KOPT-K1 (cell line): ENCODE results near the gene PEX11G.
"Not testable (repeated sequence)": the region's sequence is repeated elsewhere in the genome, so short reads cannot be mapped to it uniquely, and the experiment has no call there.

Experiments used
- H3K27ac ChIP-seq: fragments of 200-600 bp; sonication (generic); 2 replicates; pipeline ENCODE4 v1.5.1; 2016; ENCODE audit warnings: antibody characterized with exemption, mild to moderate bottlenecking, low read depth, low read length; ENCODE audit not compliant: poor library complexity, severe bottlenecking
- H3K36me3 ChIP-seq: fragments of 200-600 bp; sonication (generic); 2 replicates; pipeline ENCODE4 v1.5.1; 2017; ENCODE audit warnings: antibody characterized with exemption, mild to moderate bottlenecking, low read length, moderate library complexity; ENCODE audit not compliant: insufficient read depth
- H3K9me3 ChIP-seq: fragments of 200-600 bp; sonication (generic); 2 replicates; pipeline ENCODE4 v1.5.1; 2017; ENCODE audit warnings: antibody characterized with exemption, low read length, mild to moderate bottlenecking; ENCODE audit not compliant: insufficient read depth, poor library complexity, severe bottlenecking

The PEX11G gene

GRCh38 chr19:7469669-7470285, 19.1 kb downstream of the PEX11G start:
- Histone ChIP-seq H3K36me3 (peaks cover 81% of the 10 kb centered on the region), H3K9me3 (no peaks in the 10 kb centered on the region), H3K27ac (no peak overlapping the region)

- Histone ChIP-seq H3K36me3 (peaks cover 90% of the 10 kb centered on the region), H3K27ac (no peak overlapping the region), H3K9me3 (no peaks in the 10 kb centered on the region)
These were observed 20.0 kb downstream of the PEX11G start for GRCh38 chr19:7468840-7469239.

DNA sequence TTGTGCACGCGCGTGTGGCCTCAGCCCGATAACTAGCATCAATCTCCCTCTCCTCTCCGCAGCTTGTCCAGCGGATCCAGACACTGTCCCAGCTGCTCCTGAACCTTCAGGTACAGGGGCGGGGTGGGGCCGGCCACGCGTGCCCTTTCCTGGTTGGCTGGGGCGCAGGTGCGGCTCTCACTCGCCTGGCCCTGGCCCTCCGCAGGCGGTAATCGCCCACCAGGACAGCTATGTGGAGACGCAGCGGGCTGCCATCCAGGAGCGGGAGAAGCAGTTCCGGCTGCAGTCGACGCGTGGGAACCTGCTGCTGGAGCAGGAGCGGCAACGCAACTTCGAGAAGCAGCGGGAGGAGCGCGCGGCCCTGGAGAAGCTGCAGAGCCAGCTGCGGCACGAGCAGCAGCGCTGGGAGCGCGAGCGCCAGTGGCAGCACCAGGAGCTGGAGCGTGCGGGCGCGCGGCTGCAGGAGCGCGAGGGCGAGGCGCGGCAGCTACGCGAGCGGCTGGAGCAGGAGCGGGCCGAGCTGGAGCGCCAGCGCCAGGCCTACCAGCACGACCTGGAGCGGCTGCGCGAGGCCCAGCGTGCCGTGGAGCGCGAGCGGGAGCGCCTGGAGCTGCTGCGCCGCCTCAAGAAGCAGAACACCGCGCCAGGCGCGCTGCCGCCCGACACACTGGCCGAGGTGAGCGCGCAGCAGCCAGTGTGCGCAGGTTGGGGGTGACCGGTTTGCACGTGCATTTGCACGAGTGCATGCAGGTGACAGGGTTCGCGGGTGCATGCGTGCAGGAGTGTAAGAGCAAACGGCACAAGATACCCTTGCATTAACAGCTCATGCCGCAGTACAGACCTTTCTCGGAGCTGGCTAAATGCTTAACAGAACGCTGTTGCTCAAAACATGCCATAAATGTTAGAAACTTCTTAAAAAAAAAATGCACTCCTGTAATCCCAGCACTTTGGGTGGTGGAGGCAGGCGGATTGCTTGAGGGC, 21.5 kb downstream of the PEX11G start:
- H3K9me3 ChIP-seq, result no peaks in the 10 kb centered on the region
- no peak overlapping the region for H3K27ac ChIP-seq
- peaks cover 96% of the 10 kb centered on the region for H3K36me3 ChIP-seq

DNA sequence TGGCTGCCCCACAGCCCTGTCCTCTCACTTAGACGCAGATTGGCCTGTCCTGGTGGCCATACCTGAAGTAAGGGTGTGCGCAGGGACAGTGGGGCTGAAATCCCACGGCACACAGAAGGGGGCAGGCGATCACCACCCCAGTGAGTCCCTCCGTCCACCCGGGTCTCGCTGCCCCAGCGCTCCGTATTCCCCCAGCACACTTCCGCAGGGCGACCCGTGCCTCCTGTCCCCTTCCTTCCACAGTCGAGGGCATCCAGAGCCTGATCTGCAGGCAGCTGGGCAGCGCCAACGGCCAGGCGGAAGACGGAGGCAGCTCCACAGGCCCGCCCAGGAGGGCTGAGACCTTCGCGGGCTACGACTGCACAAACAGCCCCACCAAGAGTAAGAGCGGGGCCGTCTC, 25.3 kb downstream of the PEX11G start:
- peaks cover 93% of the 10 kb centered on the region for H3K36me3 ChIP-seq
- H3K9me3 ChIP-seq, result no peaks in the 10 kb centered on the region
- H3K27ac ChIP-seq, result no peak overlapping the region

DNA sequence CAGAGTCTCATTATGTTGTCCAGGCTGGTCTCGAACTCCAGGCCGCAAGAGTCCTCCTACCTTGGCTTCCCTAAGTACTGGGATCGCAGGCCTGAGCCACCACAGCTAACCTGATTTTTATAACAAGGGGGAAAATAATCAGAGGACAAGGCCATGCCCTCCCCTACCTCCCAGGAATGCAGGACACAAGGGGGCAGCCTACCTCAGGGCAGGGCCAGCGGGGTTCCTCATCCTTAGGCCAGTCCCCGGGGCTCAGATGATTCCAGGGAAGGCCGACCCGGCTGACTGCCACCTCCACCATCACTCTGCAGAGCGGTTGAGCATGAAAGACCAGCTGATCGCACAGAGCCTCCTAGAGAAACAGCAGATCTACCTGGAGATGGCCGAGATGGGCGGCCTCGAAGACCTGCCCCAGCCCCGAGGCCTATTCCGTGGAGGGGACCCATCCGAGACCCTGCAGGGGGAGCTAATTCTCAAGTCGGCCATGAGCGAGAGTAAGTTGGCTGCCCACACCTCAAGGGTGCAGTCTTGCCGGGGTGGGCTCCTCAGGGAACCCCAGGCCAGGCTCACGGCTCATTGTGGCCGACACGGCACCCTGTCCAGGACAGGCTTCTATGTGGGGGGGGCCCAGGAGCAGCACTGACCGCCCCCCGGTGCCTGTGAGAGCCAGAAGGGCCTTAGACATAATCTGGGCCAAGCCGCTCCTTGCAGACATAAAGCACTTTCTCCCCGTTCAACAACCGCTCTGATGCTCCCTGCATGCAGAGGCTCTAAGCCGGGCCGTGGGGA, 26.8 kb downstream of the PEX11G start:
- Histone ChIP-seq H3K9me3 (no peaks in the 10 kb centered on the region), H3K36me3 (peaks cover 95% of the 10 kb centered on the region), H3K27ac (no peak overlapping the region)

GRCh38 chr19:7460562-7460966, 28.3 kb downstream of the PEX11G start:
- H3K27ac ChIP-seq, result no peak overlapping the region
- peaks cover 98% of the 10 kb centered on the region for H3K36me3 ChIP-seq
- peaks cover 4% of the 10 kb centered on the region for H3K9me3 ChIP-seq

- Histone ChIP-seq H3K27ac (no peak overlapping the region), H3K9me3 (peaks cover 12% of the 10 kb centered on the region), H3K36me3 (peaks cover 98% of the 10 kb centered on the region)
These were observed 29.1 kb downstream of the PEX11G start for GRCh38 chr19:7459773-7460172.

DNA sequence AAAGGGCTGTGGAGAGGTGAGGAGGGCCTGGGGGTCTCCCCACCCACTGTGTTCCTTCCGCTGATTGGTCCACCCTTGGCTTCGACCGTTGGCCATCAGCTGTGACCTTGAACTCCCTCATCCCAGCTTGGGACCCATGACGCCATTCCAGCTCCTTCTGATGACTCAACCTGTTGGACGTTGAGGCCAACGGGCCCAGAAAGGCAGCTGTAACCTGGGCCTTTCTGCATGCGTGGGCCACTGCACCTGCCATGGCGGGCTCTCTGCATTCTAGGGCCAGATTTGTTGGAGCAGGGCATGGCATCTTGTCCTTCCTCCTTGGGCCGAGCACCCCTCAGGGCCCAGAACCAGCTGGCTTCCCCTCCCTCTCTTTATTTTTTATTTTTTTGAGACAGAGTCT, 30.2 kb downstream of the PEX11G start:
- Histone ChIP-seq H3K36me3 (peaks cover 98% of the 10 kb centered on the region), H3K9me3 (peaks cover 23% of the 10 kb centered on the region), H3K27ac (no peak overlapping the region)

- H3K36me3 ChIP-seq, result peaks cover 98% of the 10 kb centered on the region
- H3K27ac ChIP-seq, result no peak overlapping the region
- peaks cover 32% of the 10 kb centered on the region for H3K9me3 ChIP-seq
These were observed 31.8 kb downstream of the PEX11G start for GRCh38 chr19:7456964-7457541.

GRCh38 chr19:7455600-7456296, 33.1 kb downstream of the PEX11G start:
- H3K27ac ChIP-seq, result no peak overlapping the region
- peaks cover 100% of the 10 kb centered on the region for H3K36me3 ChIP-seq
- peaks cover 36% of the 10 kb centered on the region for H3K9me3 ChIP-seq

DNA sequence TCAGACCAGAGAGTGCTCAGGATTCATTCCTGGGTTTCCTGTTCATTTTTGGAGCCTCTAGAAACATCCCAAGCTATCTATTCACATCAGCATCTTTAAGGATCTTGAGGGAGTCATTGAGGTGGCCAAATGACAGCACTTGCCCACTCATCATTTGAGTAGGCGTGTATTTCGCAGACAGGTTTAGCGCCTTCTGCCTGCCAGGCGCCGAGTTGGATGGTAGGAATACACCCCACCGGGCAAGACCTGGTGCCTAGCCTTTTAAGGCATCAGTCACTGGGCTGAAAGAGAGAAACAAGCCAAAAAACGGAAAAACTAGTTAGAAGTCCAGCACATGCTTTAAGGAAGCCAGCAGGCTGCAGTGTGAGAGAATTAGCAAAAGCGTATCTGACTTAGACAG, 33.8 kb downstream of the PEX11G start:
- Histone ChIP-seq H3K9me3 (peaks cover 44% of the 10 kb centered on the region), H3K36me3 (peaks cover 100% of the 10 kb centered on the region)

DNA sequence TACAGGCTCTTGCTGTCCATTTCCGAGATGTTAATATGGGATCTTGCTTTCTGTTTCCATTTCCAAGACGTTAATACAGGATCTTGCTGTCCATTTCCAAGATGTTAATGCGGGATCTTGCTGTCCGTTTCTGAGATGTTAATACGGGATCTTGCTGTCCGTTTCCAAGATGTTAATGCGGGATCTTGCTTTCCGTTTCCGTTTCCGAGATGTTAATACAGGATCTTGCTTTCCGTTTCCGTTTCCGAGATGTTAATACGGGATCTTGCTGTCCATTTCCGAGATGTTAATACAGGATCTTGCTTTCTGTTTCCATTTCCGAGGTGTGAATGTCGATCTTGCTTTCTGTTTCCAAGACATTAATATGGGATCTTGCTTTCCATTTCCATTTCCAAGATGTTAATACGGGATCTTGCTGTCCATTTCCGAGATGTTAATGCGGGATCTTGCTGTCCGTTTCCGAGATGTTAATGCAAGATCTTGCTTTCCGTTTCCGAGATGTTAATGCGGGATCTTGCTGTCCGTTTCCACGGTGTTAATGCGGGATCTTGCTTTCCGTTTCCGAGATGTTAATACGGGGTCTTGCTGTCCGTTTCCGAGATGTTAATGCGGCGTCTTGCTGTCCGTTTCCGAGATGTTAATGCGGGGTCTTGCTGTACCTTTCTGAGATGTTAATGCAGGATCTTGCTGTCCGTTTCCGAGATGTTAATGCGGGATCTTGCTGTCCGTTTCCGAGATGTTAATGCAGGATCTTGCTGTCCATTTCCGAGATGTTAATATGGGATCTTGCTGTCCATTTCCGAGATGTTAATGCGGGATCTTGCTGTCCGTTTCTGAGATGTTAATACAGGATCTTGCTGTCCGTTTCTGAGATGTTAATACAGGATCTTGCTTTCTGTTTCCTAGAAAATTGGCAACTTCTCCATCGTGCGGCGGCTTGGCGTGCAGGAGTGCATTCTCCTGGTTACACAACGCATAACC, 38.3 kb downstream of the PEX11G start:
- no peak overlapping the region for H3K27ac ChIP-seq
- H3K36me3 ChIP-seq, result peaks cover 100% of the 10 kb centered on the region
- peaks cover 41% of the 10 kb centered on the region for H3K9me3 ChIP-seq

More for the DNA sequence above, 33.8 kb downstream of the PEX11G start:
- no peak overlapping the region for H3K27ac ChIP-seq

GRCh38 chr19:7449391-7450070, 39.3 kb downstream of the PEX11G start:
- H3K36me3 ChIP-seq, result peaks cover 100% of the 10 kb centered on the region
- H3K27ac ChIP-seq, result not testable (repeated sequence)
- peaks cover 31% of the 10 kb centered on the region for H3K9me3 ChIP-seq
